CD14-positive monocyte (primary cell): Measurements from ENCODE around the gene ZNF284. TPM values are rescaled to one million over a fixed set of nuclear protein-coding genes. Genes with fewer than 3 reads are reported as not detected.
"Not testable (repeated sequence)": the region's sequence is repeated elsewhere in the genome, so short reads cannot be mapped to it uniquely, and the experiment has no call there.

ENCODE experiments used
- DNase-seq, 3 donors: peaks; one replicate each; pipeline ENCODE4 v3.0.0-alpha.2; 2011 to 2022
- H2AFZ ChIP-seq: 2 replicates; pipeline ENCODE4 v1.6.0; 2012; ENCODE audit warnings: mild to moderate bottlenecking, low read depth, low read length, inconsistent platforms; ENCODE audit not compliant: insufficient read depth, poor library complexity, severe bottlenecking
- H3K27ac ChIP-seq, 2 donors: 1 replicate in 1 of 2; 2 replicates in 1 of 2; pipeline ENCODE4 v1.5.1; 2012 to 2013; ENCODE audit warnings: low read length in 2 of 2, control low read depth in 1 of 2, inconsistent platforms in 1 of 2, low read depth in 1 of 2, mild to moderate bottlenecking in 1 of 2
- H3K27me3 ChIP-seq, 2 donors: one replicate each; pipeline versions ENCODE4 v1.6.0 to v1.6.1; 2011 to 2013; ENCODE audit warnings: low read length in 2 of 2; ENCODE audit not compliant: control insufficient read depth in 2 of 2, insufficient read depth in 2 of 2
- H3K36me3 ChIP-seq, 2 donors: replicated peaks in 1 of 2; 1 replicate in 1 of 2; 2 replicates in 1 of 2; pipeline versions ENCODE4 v1.5.1 to v1.6.1; 2012 to 2013; ENCODE audit warnings: low read length in 2 of 2, control low read depth in 1 of 2, inconsistent platforms in 1 of 2, mild to moderate bottlenecking in 1 of 2; ENCODE audit not compliant: insufficient read depth in 2 of 2, control insufficient read depth in 1 of 2
- H3K4me1 ChIP-seq, 2 donors: 1 replicate in 1 of 2; 2 replicates in 1 of 2; pipeline versions ENCODE4 v1.5.1 to v1.6.1; 2012 to 2013; ENCODE audit warnings: low read length in 2 of 2, control low read depth in 1 of 2, inconsistent platforms in 1 of 2, mild to moderate bottlenecking in 1 of 2, moderate library complexity in 1 of 2; ENCODE audit not compliant: insufficient read depth in 2 of 2, control insufficient read depth in 1 of 2
- H3K4me2 ChIP-seq: replicated peaks from 2 replicates; pipeline ENCODE3; 2012; ENCODE audit warnings: low read length, moderate library complexity, mild to moderate bottlenecking; ENCODE audit not compliant: poor library complexity, severe bottlenecking; ENCODE audit errors: extremely low read depth
- H3K4me3 ChIP-seq, 3 experiments: fragments of 200-600 bp in 1 of 3; sonication (generic) in 1 of 3; replicated peaks in 1 of 3; 1 replicate in 2 of 3; 2 replicates in 1 of 3; pipeline ENCODE4 v1.5.1; 2011 to 2013; ENCODE audit warnings: low read length in 3 of 3, mild to moderate bottlenecking in 3 of 3, control low read depth in 2 of 3, low read depth in 2 of 3, inconsistent platforms in 1 of 3, moderate library complexity in 1 of 3
- H3K79me2 ChIP-seq: 2 replicates; pipeline ENCODE4 v1.6.0; 2012; ENCODE audit warnings: mild to moderate bottlenecking, control low read depth, inconsistent platforms, low read length, moderate library complexity; ENCODE audit not compliant: insufficient read depth
- H3K9ac ChIP-seq: 2 replicates; pipeline ENCODE4 v1.6.0; 2017; ENCODE audit warnings: low read length, mild to moderate bottlenecking; ENCODE audit not compliant: insufficient read depth, poor library complexity, severe bottlenecking
- H3K9me3 ChIP-seq, 2 donors: replicated peaks in 1 of 2; 1 replicate in 1 of 2; 2 replicates in 1 of 2; pipeline versions ENCODE4 v1.5.1 to v1.6.1; 2012 to 2013; ENCODE audit warnings: low read length in 2 of 2, control low read depth in 1 of 2; ENCODE audit not compliant: control insufficient read depth in 1 of 2, insufficient read depth in 1 of 2
- H4K20me1 ChIP-seq: 2 replicates; pipeline ENCODE4 v1.6.0; 2012; ENCODE audit warnings: mild to moderate bottlenecking, low read length, control low read depth, moderate library complexity; ENCODE audit not compliant: insufficient read depth
- H3K27ac Mint-ChIP-seq, 7 donors: one replicate each; pipeline ENCODE4 v1.8.0; 2020; ENCODE audit warnings: mild to moderate bottlenecking in 7 of 7, mixed read lengths in 7 of 7, moderate library complexity in 6 of 7, inconsistent platforms in 2 of 7
- H3K27me3 Mint-ChIP-seq, 3 donors: one replicate each; pipeline ENCODE4 v1.8.0; 2021 to 2022; ENCODE audit warnings: low read depth in 3 of 3, mild to moderate bottlenecking in 3 of 3, mixed read lengths in 3 of 3, moderate library complexity in 3 of 3, inconsistent platforms in 1 of 3
- H3K36me3 Mint-ChIP-seq, 2 donors: one replicate each; pipeline ENCODE4 v1.8.0; 2020; ENCODE audit warnings: mixed read lengths in 2 of 2, inconsistent platforms in 1 of 2, mild to moderate bottlenecking in 1 of 2
- H3K4me1 Mint-ChIP-seq: one replicate; pipeline ENCODE4 v1.8.0; 2020; ENCODE audit warnings: mild to moderate bottlenecking, mixed read lengths
- H3K4me3 Mint-ChIP-seq, 2 donors: one replicate each; pipeline ENCODE4 v1.8.0; 2020; ENCODE audit warnings: mild to moderate bottlenecking in 2 of 2, mixed read lengths in 2 of 2, moderate library complexity in 1 of 2
- H3K9me3 Mint-ChIP-seq, 7 donors: one replicate each; pipeline ENCODE4 v1.8.0; 2020 to 2022; ENCODE audit warnings: mixed read lengths in 7 of 7, mild to moderate bottlenecking in 6 of 7, moderate library complexity in 6 of 7, inconsistent platforms in 2 of 7
- CTCF ChIP-seq: fragments of 200-600 bp; IDR thresholded peaks from one replicate; pipeline ENCODE4 v1.8.0; 2022; ENCODE audit warnings: antibody characterized with exemption, mild to moderate bottlenecking
- WGBS: methylation state at CpG from one replicate; pipeline ENCODE4 v1.1.5; 2013; ENCODE audit warnings: missing lambda C conversion rate; ENCODE audit not compliant: insufficient coverage; 5-methylcytosine and 5-hydroxymethylcytosine counted together
- intact Hi-C, 2 donors: fragments of 100-400 bp; cut with micrococcal nuclease; formaldehyde crosslinking; loops; one replicate each; pipeline versions ENCODE4 v1.15.0 to v1.15.1; 2023
- polyA plus RNA-seq, 3 donors: library from polyadenylated mRNA; depleted of rRNA in 1 of 3; unstranded in 2 of 3; stranded (reverse) in 1 of 3; fragments of 300-500 nt in 2 of 3; fragments of >200 nt in 1 of 3; fragmentation: Illumina TruSeq in 2 of 3; gene quantifications; 1 replicate in 2 of 3; 2 replicates in 1 of 3; pipeline ENCODE4 v1.2.3, GENCODE V29; 2012 to 2021

The ZNF284 gene
- polyA plus RNA-seq, 3 donors = 0.04 to 1.3 (median 0.13) TPM

- H3K27me3 ChIP-seq = no peaks in the 10 kb centered on the region
- WGBS = 5% methylated on average over 11 of the region's 18 CpGs
- Mint-ChIP-seq H3K36me3 (peaks cover 28% of the 10 kb centered on the region in 2 donors), H3K4me1 (peaks cover 23% of the 10 kb centered on the region), H3K9me3 (peaks cover 23 to 41% (median 33%) of the 10 kb centered on the region in 7 donors), H3K27ac (peak overlapping the region in 6 of 7 donors; percentile 87 to 95 (median 92)), H3K27me3 (peaks cover 0 to 2% (median 0%) of the 10 kb centered on the region in 3 donors), H3K4me3 (peak overlapping the region; percentile 98 to 100)
- peak in 2 of 3 donors; percentile 3 to 6 for DNase-seq
- H3K9ac ChIP-seq = peak overlapping the region; percentile 74
- H3K4me2 ChIP-seq = peak overlapping the region; percentile 96
- peaks cover 19 to 33% of the 10 kb centered on the region in 2 donors for H3K9me3 ChIP-seq
- no peak for TF ChIP-seq CTCF
- H3K4me1 ChIP-seq = peaks cover 17 to 27% of the 10 kb centered on the region in 2 donors
- intact Hi-C loops = loop anchor here (1.0 to 10.0 kb wide), 7 partner anchors 9 to 179 kb away; partner anchors contain the start of genes ZNF224 (in 2 of the 2), ZNF230 (in 1 of the 2), ZNF234 (in 1 of the 2) and ZNF45 (in 1 of the 2)
- peaks cover 7% of the 10 kb centered on the region for H3K79me2 ChIP-seq
- H3K36me3 ChIP-seq = peaks cover 17 to 30% of the 10 kb centered on the region in 2 donors
- peak overlapping the region; percentile 47 to 76 for H3K27ac ChIP-seq
- H2AFZ ChIP-seq = peak overlapping the region; percentile 95
- H3K4me3 ChIP-seq = peak overlapping the region; percentile 92 to 94 (median 94)
- no peaks in the 10 kb centered on the region for H4K20me1 ChIP-seq
These were observed 41.9 kb downstream of the ZNF284 start for GRCh38 chr19:44113784-44114390.

- H3K4me1 Mint-ChIP-seq, H3K27me3 ChIP-seq, H4K20me1 ChIP-seq, H3K4me2 ChIP-seq, H3K9ac ChIP-seq, H3K27ac ChIP-seq, H3K27ac Mint-ChIP-seq, intact Hi-C loops, H2AFZ ChIP-seq, H3K4me1 ChIP-seq, H3K4me3 ChIP-seq, H3K27me3 Mint-ChIP-seq, H3K79me2 ChIP-seq, H3K4me3 Mint-ChIP-seq, DNase-seq: not testable (repeated sequence)
- H3K9me3 ChIP-seq = peaks cover 10 to 43% of the 10 kb centered on the region in 2 donors
- peaks cover 88 to 94% of the 10 kb centered on the region in 2 donors for H3K36me3 Mint-ChIP-seq
- WGBS = no CpG with 5 or more reads among the region's 4 CpGs
- peaks cover 53 to 95% of the 10 kb centered on the region in 2 donors for H3K36me3 ChIP-seq
- peaks cover 34 to 69% (median 63%) of the 10 kb centered on the region in 7 donors for H3K9me3 Mint-ChIP-seq
These were observed 49.2 kb downstream of the ZNF284 start for GRCh38 chr19:44121162-44121561.
